GM21737 (cell line): ENCODE results near the gene RDM1.

Source experiments
- ATAC-seq: cut with Tn5 transposase; IDR thresholded peaks from one replicate; pipeline ENCODE4 v1.9.1; 2021; ENCODE audit warnings: mild to moderate bottlenecking, moderate library complexity; ENCODE audit not compliant: unreplicated experiment

The RDM1 gene

DNA sequence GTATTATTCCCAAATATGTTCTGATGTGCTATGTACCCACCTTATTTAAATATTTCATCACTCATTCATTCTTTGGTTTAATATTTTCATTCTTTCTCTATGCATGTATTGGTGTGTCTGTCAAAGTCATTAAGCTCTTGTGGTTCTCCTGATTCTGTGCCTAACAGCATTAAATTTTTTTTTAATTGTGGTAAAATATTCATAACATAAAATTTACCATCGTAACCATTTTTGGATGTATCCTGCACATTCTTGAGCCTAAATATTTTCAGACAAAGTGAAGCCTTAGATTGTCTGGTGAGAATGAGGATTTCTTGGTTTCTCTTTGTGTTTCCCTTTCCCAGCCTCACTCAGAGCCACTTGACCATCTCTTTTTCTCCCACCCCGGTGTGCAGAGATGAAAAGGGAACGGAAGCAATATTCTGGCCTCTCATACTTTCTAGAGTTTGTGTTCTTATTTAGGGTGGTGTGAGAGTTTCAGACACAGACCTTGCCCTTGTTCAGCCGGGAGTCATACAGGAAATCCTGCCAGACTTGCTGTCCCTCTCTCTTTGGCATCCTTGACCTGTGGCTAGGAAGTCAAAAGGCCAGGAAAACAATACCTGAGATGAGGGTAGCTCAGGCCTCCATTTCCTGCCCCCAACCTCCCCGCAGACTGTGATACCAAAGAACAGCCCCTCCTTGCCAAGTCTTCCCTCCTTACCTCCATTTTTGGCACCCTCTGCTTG is 55.3 kb downstream of the RDM1 start:
- ATAC-seq: no peak

DNA sequence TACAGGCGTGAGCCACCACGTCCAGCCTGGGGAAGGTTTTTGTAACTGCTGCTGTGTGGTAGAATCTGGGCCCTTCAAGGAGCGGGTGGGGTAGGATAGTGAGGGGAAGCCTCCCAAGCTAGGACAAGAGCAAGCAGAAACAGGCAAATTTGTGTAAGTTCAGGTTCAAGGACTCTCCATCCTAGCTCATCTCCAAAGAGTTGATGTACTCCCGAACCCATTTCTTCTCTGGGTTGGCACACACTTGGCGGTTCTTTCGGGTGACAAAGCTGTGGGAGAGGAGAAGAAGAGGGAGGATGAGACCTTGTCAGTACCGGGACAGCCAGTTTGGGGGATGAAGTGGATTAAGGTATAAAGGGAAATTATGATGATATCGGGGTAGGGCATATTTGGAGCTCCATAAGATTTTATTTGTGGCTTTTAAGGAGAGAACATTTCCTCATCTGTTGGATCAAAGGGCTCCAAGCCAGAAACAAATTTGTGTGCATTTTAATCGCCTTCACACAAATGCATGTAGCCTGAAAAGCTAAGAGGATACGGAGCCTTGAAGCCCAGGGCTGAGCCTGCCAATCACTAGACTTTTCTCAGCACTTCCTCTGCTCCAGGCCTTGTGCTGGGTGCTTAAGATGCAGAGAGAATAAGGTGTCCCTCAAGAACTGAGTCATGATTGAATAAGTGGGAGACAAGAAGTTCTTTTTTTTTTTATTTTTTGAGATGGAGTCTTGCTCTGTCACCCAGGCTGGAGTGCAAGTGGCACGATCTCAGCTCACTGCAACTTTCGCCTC is 58.2 kb downstream of the RDM1 start:
- no peak for ATAC-seq

DNA sequence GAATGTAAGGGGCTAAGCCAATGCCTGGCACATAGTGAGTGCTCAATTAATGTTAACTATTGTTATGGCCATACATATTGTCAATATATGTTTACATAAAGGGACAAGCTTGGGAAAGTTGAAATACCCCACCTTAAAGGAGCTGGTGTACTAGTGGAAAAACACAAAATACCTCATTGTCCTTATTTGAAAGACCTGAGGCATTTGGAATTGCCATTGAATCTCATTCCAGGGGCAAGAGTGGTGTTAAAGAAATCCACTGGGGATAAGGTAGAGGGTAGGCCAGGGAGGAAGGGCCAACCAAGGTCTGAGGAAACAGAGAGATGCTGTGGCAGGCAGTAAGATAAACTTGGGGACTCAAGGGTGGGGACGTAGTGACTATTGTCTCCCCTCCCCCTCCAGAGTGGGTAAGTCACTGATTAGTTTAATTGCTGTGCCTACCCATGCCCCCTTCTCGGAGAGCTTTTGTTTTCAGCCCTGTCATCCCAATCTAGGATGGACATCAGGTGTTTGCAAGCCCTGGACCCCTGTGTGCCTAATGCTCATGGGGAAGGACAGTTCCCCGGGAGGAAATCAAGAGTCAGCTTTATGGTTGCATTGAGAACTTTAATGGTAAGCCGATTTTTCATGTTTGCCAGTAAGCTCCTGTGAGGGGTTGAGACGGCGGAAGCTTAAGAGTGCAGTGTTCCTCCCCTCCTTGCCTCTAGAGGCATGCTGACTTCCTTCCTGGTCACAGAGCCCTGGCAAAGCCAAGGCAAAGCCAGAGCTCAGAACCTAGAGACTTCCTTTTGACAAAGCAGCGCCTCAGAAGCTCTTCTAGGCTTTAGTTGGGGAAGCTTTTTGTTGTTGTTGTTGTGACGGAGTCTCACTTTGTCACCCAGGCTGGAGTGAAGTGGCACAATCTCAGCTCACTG is 59.4 kb downstream of the RDM1 start:
- ATAC-seq: no peak

DNA sequence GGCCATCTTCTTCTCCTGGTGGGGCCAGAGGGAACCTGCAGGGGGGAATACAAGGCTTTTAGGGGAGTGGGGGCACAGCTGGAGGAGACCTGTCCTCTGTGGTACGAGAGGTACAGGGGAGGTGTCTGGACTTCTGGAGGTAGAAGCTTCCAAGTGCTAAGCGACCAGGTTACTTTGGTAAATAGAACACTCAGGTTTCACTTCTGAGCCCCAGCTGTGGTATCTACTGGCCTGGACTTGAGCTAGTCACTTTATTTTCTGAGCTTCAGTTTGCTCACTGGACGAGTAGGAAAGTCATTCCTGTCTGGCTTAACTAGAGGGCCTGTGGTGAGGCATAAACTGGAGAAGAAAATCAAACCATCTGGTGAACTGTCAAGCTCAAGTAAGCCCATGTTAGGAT is 61.8 kb downstream of the RDM1 start, which contains the start of gene HEATR9:
Gene HEATR9 (minus strand): TSS at position 155 of the 400 bp plus-strand sequence. CDS start 149 bp downstream, at position 6.
- ATAC-seq: no peak
